Epithelial cell of esophagus (primary cell): Measurements from ENCODE around the gene MAPRE2.

Experiments used
- DNase-seq: peaks from one replicate; pipeline ENCODE4 v3.0.0; 2010; ENCODE audit warnings: low read depth
- H3K4me3 ChIP-seq: 2 replicates; pipeline ENCODE4 v1.5.1; 2011; ENCODE audit warnings: mild to moderate bottlenecking, low read length, control low read depth
- TF ChIP-seq, protein P1 (sequence below): IDR thresholded peaks from 2 replicates; pipeline ENCODE4 v1.5.1; 2011; ENCODE audit warnings: low read depth, mild to moderate bottlenecking, low read length, control low read depth, inconsistent platforms; ENCODE audit not compliant: insufficient read depth; ENCODE audit errors: missing control alignments

The MAPRE2 gene

DNA sequence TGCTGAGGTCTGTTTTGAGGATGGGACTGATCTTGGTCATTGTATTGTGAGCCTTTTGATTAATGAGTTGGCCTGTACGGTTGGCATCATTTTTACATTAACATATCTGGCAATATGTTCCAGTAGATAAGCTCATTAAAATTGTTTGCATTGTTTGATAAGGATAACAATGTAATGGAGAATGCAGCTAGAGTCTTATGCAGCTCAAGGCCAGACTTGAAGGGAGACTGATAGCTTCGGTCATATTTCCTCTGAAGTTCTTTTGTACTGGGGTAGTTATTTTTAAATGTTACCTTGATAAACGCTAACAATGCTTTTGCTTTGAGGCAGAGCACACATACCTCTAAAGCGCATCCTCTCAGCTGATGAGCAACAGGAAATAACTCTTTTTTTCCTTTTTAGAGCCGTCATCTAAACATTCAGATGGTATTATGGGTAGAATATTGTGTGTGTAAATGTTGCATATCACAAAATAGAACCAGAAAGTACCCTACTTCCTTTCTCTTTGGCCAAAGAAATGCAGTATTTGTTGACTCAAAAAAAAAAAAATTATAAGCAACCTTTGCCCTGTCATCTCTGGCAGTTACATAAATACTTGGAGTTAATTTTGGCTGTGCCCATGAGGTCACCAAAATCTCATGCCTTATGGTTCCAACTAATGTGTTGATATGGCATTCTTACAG, 1.3 kb downstream of the MAPRE2 start:
- DNase-seq, result no peak

DNA sequence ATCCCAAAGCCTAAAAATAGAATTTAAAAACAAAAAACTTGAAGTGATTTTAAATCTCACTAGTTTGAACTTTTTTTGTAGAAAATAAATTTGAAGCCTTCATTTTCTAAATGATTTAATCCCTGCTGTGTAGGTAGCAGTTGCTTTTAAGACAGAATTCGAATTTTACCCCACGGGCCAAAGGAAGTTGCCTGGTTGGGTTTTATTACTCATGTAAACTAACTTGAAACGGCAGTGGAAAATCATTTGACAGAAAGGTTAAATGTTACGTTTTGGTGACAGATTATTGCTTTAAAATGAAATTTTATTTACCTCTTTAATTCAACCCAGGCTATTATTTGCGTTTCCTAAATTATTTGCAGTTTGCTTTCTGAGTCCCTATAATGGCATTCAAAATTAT, 2.0 kb downstream of the MAPRE2 start:
- H3K4me3 ChIP-seq, result no peak overlapping the region
- TF ChIP-seq, protein P1, sequence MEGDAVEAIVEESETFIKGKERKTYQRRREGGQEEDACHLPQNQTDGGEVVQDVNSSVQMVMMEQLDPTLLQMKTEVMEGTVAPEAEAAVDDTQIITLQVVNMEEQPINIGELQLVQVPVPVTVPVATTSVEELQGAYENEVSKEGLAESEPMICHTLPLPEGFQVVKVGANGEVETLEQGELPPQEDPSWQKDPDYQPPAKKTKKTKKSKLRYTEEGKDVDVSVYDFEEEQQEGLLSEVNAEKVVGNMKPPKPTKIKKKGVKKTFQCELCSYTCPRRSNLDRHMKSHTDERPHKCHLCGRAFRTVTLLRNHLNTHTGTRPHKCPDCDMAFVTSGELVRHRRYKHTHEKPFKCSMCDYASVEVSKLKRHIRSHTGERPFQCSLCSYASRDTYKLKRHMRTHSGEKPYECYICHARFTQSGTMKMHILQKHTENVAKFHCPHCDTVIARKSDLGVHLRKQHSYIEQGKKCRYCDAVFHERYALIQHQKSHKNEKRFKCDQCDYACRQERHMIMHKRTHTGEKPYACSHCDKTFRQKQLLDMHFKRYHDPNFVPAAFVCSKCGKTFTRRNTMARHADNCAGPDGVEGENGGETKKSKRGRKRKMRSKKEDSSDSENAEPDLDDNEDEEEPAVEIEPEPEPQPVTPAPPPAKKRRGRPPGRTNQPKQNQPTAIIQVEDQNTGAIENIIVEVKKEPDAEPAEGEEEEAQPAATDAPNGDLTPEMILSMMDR, result no peak
- no peak for DNase-seq

More for the DNA sequence above, 1.3 kb downstream of the MAPRE2 start:
- TF ChIP-seq, protein P1, result no peak
- peak overlapping the region; percentile 90 for H3K4me3 ChIP-seq

DNA sequence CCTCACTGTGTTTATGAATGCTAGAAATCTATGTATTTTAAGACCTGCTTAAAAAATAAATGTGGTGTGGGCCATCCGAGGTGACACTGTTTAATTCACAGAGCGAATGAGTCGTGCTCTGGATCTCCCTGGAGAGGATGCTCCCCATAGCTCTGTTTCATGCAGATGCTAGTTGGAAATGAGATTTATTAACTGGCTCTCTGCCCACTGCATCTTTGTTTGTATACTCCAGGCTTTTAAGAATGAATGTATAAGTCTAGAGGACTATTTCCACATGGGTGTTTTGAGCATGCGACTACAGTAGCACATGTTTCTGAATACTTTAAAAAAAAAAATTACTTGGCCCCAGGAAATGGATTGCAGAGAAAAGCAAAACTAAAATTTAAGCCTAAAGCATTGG, 3.9 kb downstream of the MAPRE2 start:
- no peak overlapping the region for H3K4me3 ChIP-seq
- TF ChIP-seq, protein P1, result no peak

DNA sequence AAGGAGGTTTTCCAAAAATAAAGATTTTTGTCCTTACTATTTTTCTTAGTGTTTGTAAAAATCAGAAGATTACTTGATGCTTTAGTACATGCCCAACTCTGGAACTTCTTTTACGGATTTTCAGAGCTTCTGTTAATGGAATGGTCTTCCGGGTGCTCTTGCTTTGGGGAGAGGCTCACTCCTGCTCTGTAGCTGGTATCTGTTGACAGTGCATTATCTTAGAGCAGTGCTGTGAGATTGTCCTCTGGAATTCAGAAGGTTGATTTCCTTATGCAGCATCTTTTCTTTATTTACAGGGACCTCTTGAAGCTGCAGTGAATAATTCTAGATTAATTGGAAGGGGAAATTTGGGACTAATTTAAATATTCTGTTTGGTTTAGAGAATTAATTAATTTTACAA, 4.6 kb downstream of the MAPRE2 start:
- no peak for DNase-seq
- TF ChIP-seq, protein P1, result no peak
- H3K4me3 ChIP-seq, result no peak overlapping the region

More for the DNA sequence above, 3.9 kb downstream of the MAPRE2 start:
- DNase-seq, result no peak

DNA sequence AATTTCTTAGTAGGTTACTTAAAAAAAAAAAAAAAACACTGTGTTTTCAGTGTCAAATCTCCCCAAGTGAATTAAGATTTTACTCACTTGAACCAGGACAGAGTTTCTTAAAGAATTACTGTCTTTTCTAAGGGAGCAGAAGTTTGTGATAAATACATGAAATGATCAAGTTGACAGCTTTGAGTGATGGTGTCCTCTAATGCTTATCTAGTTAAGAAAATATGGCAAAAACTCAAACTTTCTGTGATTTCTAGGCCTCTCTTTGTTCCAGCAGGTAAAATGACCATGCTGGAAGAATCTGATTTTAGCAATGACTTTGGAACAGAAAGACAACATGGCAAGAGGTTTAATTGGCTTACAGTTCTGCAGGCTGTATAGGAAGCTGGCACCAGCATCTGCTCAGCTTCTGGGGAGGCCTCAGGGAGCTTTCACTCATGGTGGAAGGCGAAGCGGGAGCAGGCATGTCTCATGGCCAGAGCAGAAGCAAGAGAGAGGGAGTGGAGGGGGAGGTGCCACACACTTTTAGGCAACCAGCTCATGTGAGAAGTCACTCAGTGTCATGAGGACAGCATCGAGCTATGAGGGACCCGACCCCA, 6.6 kb downstream of the MAPRE2 start:
- H3K4me3 ChIP-seq, result no peak overlapping the region
- TF ChIP-seq, protein P1, result no peak
- no peak for DNase-seq

DNA sequence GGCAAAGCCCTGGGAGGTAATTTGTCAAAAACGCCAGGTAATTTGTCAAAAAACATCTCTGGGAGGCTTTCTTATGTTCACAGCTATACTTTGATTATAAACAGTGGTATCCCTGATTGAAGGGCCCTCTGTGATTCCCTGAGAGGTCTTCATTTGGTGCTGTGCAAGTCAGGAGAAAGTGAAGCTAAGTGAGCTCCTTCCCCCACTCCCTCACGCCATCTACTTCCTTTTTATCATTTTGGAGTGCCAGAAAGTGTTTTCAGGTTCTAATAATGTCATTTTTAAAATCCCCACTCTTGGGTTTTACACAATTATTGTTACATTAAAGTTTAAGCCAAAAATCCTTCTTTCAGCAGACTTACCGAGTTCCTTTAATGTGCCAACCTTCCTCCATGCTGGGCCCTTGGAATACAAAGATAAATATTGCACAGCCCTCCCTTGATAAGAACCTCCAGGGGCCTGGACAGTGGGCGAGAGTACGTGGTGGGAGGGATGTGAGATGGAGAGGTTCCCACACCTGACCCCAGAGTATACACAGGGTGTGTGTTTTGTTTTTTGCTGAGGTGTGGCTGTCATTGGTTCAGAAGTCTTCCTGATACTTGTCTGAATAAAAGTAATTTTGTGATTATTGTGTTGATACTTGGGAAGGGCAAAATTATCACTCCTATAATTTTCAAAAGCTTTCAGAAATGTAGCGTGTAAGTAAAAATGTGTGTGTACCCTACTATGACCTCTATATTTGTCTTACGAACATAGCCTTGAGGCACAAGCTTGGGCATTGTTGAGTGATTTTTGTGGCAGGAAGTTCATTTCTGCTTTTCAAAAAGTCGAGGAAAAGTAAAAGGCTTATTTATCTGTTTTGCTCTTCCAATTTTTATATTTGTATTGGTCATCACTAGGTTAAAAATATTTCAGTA, 8.2 kb downstream of the MAPRE2 start:
- TF ChIP-seq, protein P1, result no peak
- H3K4me3 ChIP-seq, result no peak overlapping the region
- DNase-seq, result peak; percentile 19
